ENCODE measurements around the gene SOD2.

The SOD2 gene

DNA sequence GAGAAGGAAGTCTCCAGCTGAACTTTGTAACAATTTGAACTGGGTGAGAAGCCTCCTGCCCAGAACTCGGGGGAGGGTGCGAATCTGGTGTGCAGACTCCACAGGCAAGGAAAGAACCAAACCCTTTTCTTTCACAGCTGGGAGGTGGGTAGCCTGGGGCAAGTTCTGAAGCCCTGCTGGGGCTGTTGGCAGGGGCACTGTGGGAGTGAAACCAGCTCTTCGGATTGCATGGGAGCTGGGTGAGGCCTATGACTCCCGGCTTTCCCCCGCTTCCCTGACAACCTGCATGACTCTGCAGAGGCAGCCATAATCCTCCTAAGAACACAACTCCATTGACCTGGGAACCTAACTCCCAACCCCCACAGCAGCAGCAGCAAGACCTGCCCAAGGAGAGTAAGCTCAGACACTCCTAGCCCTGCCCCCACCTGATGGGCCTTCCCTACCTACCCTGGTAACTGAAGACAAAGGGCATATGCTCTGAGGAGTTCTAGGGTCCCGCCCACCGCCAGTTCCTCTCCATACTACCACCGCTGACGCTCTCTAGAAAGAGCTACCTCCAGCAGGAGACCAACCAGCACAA is 37.5 kb downstream of the SOD2 start:
- Histone ChIP-seq H3K4me3 (ENCODE audit: low read depth in 1 of 2, low read length in 2 of 2) (no peak overlapping the region), H3K27ac (ENCODE audit: low read length) (no peak overlapping the region), H3K27me3 (ENCODE audit: low read depth, low read length) (no peaks in the 10 kb centered on the region), H3K36me3 (ENCODE audit: control insufficient read depth in 1 of 2, insufficient read depth in 2 of 2, low read length in 2 of 2) (no peaks in the 10 kb centered on the region), H3K9me3 (ENCODE audit: control insufficient read depth in 1 of 2, low read length in 2 of 2) (no peaks in the 10 kb centered on the region), H3K4me1 (ENCODE audit: control insufficient read depth in 1 of 2, insufficient read depth in 2 of 2, low read length in 2 of 2) (no peaks in the 10 kb centered on the region)

DNA sequence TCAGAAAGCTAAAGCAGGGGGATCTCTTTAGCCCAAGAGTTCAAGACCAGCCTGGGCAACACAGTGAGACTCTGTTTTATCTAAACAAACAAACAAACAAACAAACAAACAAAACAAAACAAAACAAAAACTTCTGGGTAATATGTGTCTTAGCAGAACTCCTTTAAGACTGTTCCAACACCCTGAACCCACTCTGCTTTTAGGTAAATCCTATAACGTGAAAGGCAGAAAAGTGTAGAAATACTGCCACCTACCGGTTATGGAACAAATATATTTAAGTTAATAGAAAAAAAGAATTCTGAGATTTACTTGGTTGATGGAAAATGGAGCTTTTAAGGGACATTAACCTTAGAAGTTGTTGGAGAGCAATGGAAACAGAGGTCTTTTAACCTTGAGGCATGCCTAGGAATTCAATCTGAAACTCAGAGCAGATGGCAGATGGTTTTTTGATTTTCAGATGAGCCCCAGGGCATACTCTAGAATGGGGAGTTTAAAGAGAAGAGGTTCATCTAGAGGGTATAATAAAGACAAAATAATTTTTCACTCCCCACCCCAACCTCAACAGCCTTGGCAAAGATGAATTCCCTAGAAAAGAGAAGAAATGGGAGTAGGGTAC is 38.5 kb downstream of the SOD2 start:
- Histone ChIP-seq H3K4me1 (ENCODE audit: control insufficient read depth in 1 of 2, insufficient read depth in 2 of 2, low read length in 2 of 2) (no peaks in the 10 kb centered on the region), H3K9me3 (ENCODE audit: control insufficient read depth in 1 of 2, low read length in 2 of 2) (no peaks in the 10 kb centered on the region), H3K27ac (ENCODE audit: low read length) (no peak overlapping the region), H3K27me3 (ENCODE audit: low read depth, low read length) (no peaks in the 10 kb centered on the region), H3K4me3 (ENCODE audit: low read depth in 1 of 2, low read length in 2 of 2) (no peak overlapping the region), H3K36me3 (ENCODE audit: control insufficient read depth in 1 of 2, insufficient read depth in 2 of 2, low read length in 2 of 2) (no peaks in the 10 kb centered on the region)

DNA sequence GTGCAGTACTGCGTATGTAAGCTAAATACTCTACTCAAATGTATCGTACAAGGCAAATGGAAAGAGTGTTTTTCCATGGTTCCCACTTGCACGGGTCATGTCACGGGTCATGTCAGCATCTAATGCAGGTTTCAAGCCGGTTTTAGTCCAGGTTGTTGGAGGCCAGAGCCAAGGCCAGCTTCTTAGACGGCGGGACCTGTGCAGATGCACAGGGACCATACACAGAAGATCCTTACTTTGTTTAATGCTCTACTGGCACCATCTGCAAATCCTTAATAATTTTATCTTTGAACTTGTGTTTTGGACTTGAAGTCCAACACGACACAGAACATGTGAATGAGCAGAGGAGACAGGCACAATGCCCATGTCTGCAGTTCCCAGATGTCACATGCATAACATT is 42.7 kb downstream of the SOD2 start:
- Histone ChIP-seq H3K27ac (ENCODE audit: low read length) (no peak overlapping the region), H3K36me3 (ENCODE audit: control insufficient read depth in 1 of 2, insufficient read depth in 2 of 2, low read length in 2 of 2) (no peaks in the 10 kb centered on the region), H3K27me3 (ENCODE audit: low read depth, low read length) (no peaks in the 10 kb centered on the region), H3K4me1 (ENCODE audit: control insufficient read depth in 1 of 2, insufficient read depth in 2 of 2, low read length in 2 of 2) (no peaks in the 10 kb centered on the region), H3K9me3 (ENCODE audit: control insufficient read depth in 1 of 2, low read length in 2 of 2) (no peaks in the 10 kb centered on the region), H3K4me3 (ENCODE audit: low read depth in 1 of 2, low read length in 2 of 2) (no peak overlapping the region)

- Histone ChIP-seq H3K4me3 (ENCODE audit: low read depth in 1 of 2, low read length in 2 of 2) (no peak overlapping the region), H3K9me3 (ENCODE audit: control insufficient read depth in 1 of 2, low read length in 2 of 2) (no peaks in the 10 kb centered on the region), H3K27me3 (ENCODE audit: low read depth, low read length) (no peaks in the 10 kb centered on the region), H3K27ac (ENCODE audit: low read length) (no peak overlapping the region), H3K4me1 (ENCODE audit: control insufficient read depth in 1 of 2, insufficient read depth in 2 of 2, low read length in 2 of 2) (no peaks in the 10 kb centered on the region), H3K36me3 (ENCODE audit: control insufficient read depth in 1 of 2, insufficient read depth in 2 of 2, low read length in 2 of 2) (no peaks in the 10 kb centered on the region)
Measured at GRCh38 chr6:159649441-159649840, 43.6 kb downstream of the SOD2 start.

GRCh38 chr6:159646733-159647132 is 46.3 kb downstream of the SOD2 start:
- Histone ChIP-seq H3K9me3 (ENCODE audit: control insufficient read depth in 1 of 2, low read length in 2 of 2) (no peaks in the 10 kb centered on the region), H3K4me1 (ENCODE audit: control insufficient read depth in 1 of 2, insufficient read depth in 2 of 2, low read length in 2 of 2) (no peaks in the 10 kb centered on the region), H3K36me3 (ENCODE audit: control insufficient read depth in 1 of 2, insufficient read depth in 2 of 2, low read length in 2 of 2) (no peaks in the 10 kb centered on the region), H3K4me3 (ENCODE audit: low read depth in 1 of 2, low read length in 2 of 2) (no peak overlapping the region), H3K27me3 (ENCODE audit: low read depth, low read length) (no peaks in the 10 kb centered on the region), H3K27ac (ENCODE audit: low read length) (no peak overlapping the region)

GRCh38 chr6:159646116-159646515 is 46.9 kb downstream of the SOD2 start:
- H3K27ac ChIP-seq (ENCODE audit: low read length): no peak overlapping the region
- no peaks in the 10 kb centered on the region for H3K9me3 ChIP-seq (ENCODE audit: control insufficient read depth in 1 of 2, low read length in 2 of 2)
- H3K4me3 ChIP-seq (ENCODE audit: low read depth in 1 of 2, low read length in 2 of 2): no peak overlapping the region
- H3K36me3 ChIP-seq (ENCODE audit: control insufficient read depth in 1 of 2, insufficient read depth in 2 of 2, low read length in 2 of 2): no peaks in the 10 kb centered on the region
- no peaks in the 10 kb centered on the region for H3K4me1 ChIP-seq (ENCODE audit: control insufficient read depth in 1 of 2, insufficient read depth in 2 of 2, low read length in 2 of 2)
- no peaks in the 10 kb centered on the region for H3K27me3 ChIP-seq (ENCODE audit: low read depth, low read length)

GRCh38 chr6:159645640-159646039 is 47.4 kb downstream of the SOD2 start:
- H3K27me3 ChIP-seq (ENCODE audit: low read depth, low read length): no peaks in the 10 kb centered on the region
- H3K36me3 ChIP-seq (ENCODE audit: control insufficient read depth in 1 of 2, insufficient read depth in 2 of 2, low read length in 2 of 2): no peaks in the 10 kb centered on the region
- H3K4me1 ChIP-seq (ENCODE audit: control insufficient read depth in 1 of 2, insufficient read depth in 2 of 2, low read length in 2 of 2): no peaks in the 10 kb centered on the region
- H3K27ac ChIP-seq (ENCODE audit: low read length): no peak overlapping the region
- H3K9me3 ChIP-seq (ENCODE audit: control insufficient read depth in 1 of 2, low read length in 2 of 2): no peaks in the 10 kb centered on the region
- no peak overlapping the region for H3K4me3 ChIP-seq (ENCODE audit: low read depth in 1 of 2, low read length in 2 of 2)

Data from muscle layer of duodenum (tissue), 2 donors.